PC-3 (cell line): Measurements from ENCODE around the gene PRRT1B. TPM values are rescaled to one million over a fixed set of nuclear protein-coding genes. Genes with fewer than 3 reads are reported as not detected.

ENCODE experiments used
- ATAC-seq: fragments of 200-7000 bp; cut with Tn5 transposase; 2 replicates; pipeline ENCODE4 v1.9.1; 2020; ENCODE audit warnings: mild to moderate bottlenecking, moderate library complexity
- BruUV-seq: library from RNA; stranded (reverse); fragments of 400-500 nt; replicated peaks from 2 replicates; lab custom pipeline; 2021; lab: Mats Ljungman, UMichigan
- CTCF ChIA-PET: fragments of 300-600 bp; sonication (Branson Sonifier 250); formaldehyde crosslinking; loops from one replicate; lab custom pipeline; 2022; ENCODE audit warnings: antibody characterized with exemption; lab: Charles Lee
- POLR2A ChIA-PET: fragments of 300-600 bp; sonication (Branson Sonifier 250); formaldehyde crosslinking; loops from one replicate; lab custom pipeline; 2022; ENCODE audit warnings: antibody characterized with exemption; ENCODE audit not compliant: unreplicated experiment; lab: Charles Lee
- DNase-seq: peaks from one replicate; pipeline ENCODE4 v3.0.0-alpha.2; 2015
- H2AFZ ChIP-seq: fragments of 300-600 bp; sonication (generic); 2 replicates; pipeline ENCODE4 v1.6.0; 2016; ENCODE audit warnings: antibody characterized with exemption, low read length
- H3F3A ChIP-seq: fragments of 300-600 bp; sonication (generic); one replicate; pipeline ENCODE4 v1.6.0; 2017; ENCODE audit warnings: antibody characterized with exemption, low read length, control low read depth, mild to moderate bottlenecking; ENCODE audit not compliant: unreplicated experiment
- H3K27ac ChIP-seq: fragments of 300-600 bp; sonication (generic); 2 replicates; pipeline ENCODE4 v1.5.1; 2016; ENCODE audit warnings: mild to moderate bottlenecking, low read length
- H3K27me3 ChIP-seq: fragments of 300-600 bp; sonication (generic); 2 replicates; pipeline ENCODE4 v1.6.1; 2016; ENCODE audit warnings: low read length, mixed read lengths
- H3K36me3 ChIP-seq: fragments of 300-600 bp; sonication (generic); 2 replicates; pipeline ENCODE4 v1.6.1; 2016; ENCODE audit warnings: low read depth, mixed run types, low read length, mixed read lengths
- H3K4me1 ChIP-seq: fragments of 300-600 bp; sonication (generic); 2 replicates; pipeline ENCODE4 v1.5.1; 2016; ENCODE audit warnings: low read length; ENCODE audit not compliant: insufficient read depth
- H3K4me2 ChIP-seq: fragments of 300-600 bp; sonication (generic); 2 replicates; pipeline ENCODE4 v1.6.0; 2016; ENCODE audit warnings: low read length
- H3K4me3 ChIP-seq: fragments of 300-600 bp; sonication (generic); 2 replicates; pipeline ENCODE4 v1.5.1; 2016; ENCODE audit warnings: mild to moderate bottlenecking, low read length, mixed read lengths
- H3K79me2 ChIP-seq: fragments of 300-600 bp; sonication (generic); 2 replicates; pipeline ENCODE4 v1.6.1; 2017; ENCODE audit warnings: low read length, mixed read lengths
- H3K9ac ChIP-seq: fragments of 300-600 bp; sonication (generic); 2 replicates; pipeline ENCODE4 v1.6.0; 2016; ENCODE audit warnings: mild to moderate bottlenecking, low read length
- H3K9me2 ChIP-seq: fragments of 300-600 bp; sonication (generic); replicated peaks from 2 replicates; pipeline ENCODE4 v1.6.1; 2016; ENCODE audit warnings: mixed run types, low read length, mixed read lengths
- H3K9me3 ChIP-seq: fragments of 300-600 bp; sonication (generic); 2 replicates; pipeline ENCODE4 v1.6.1; 2016; ENCODE audit warnings: low read length, mixed read lengths
- H4K20me1 ChIP-seq: fragments of 300-600 bp; sonication (generic); 2 replicates; pipeline ENCODE4 v1.6.1; 2016; ENCODE audit warnings: low read length, mixed read lengths
- CTCF ChIP-seq: fragments of 300-600 bp; sonication (generic); conservative IDR thresholded peaks from 2 replicates; pipeline ENCODE4 v1.5.1; 2017; ENCODE audit warnings: antibody characterized with exemption, low read depth, mild to moderate bottlenecking, low read length
- EZH2 ChIP-seq: fragments of 300-600 bp; sonication (generic); IDR thresholded peaks from one replicate; pipeline ENCODE4 v1.6.1; 2017; ENCODE audit warnings: antibody characterized with exemption, mild to moderate bottlenecking, low read length; ENCODE audit not compliant: unreplicated experiment
- EZH2phosphoT487 ChIP-seq: fragments of 300-600 bp; sonication (generic); IDR thresholded peaks from 2 replicates; pipeline ENCODE4 v1.6.1; 2018; ENCODE audit warnings: mild to moderate bottlenecking, antibody characterized with exemption, low read length, borderline replicate concordance
- intact Hi-C: fragments of 100-400 bp; cut with micrococcal nuclease; formaldehyde crosslinking; loops from 2 replicates; pipeline ENCODE4 v1.9.0; 2023
- total RNA-seq: library from RNA; depleted of rRNA; stranded (reverse); fragments of >200 nt; gene quantifications from 2 replicates; pipeline ENCODE4 v1.2.3, GENCODE V29; 2014

Gene PRRT1B
- total RNA-seq, 1 experiment from 2014 or later: not detected

DNA sequence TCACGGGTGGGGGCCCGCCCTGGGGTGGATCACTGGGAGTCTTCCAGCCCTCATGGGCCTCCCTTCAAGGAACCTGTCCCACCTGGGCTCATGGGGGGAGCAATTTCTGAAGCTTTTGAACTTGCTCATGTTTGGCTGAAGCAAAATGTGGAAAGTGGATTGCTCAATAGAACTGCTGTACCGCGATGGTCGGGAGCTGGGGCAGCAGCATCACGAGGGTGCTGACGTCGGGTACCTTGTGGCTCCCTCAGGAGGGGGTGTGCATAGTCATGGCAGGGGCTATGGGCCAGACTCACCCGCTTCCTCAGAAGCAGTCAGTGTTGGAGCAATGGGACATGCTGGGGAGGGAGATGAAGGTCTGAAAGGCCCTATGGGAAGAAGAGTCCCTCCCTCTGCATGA is 57.9 kb downstream of the PRRT1B start:
- H3K4me1 ChIP-seq: peaks cover 4% of the 10 kb centered on the region
- H3K4me2 ChIP-seq: no peak overlapping the region
- POLR2A ChIA-PET: no interaction called here

DNA sequence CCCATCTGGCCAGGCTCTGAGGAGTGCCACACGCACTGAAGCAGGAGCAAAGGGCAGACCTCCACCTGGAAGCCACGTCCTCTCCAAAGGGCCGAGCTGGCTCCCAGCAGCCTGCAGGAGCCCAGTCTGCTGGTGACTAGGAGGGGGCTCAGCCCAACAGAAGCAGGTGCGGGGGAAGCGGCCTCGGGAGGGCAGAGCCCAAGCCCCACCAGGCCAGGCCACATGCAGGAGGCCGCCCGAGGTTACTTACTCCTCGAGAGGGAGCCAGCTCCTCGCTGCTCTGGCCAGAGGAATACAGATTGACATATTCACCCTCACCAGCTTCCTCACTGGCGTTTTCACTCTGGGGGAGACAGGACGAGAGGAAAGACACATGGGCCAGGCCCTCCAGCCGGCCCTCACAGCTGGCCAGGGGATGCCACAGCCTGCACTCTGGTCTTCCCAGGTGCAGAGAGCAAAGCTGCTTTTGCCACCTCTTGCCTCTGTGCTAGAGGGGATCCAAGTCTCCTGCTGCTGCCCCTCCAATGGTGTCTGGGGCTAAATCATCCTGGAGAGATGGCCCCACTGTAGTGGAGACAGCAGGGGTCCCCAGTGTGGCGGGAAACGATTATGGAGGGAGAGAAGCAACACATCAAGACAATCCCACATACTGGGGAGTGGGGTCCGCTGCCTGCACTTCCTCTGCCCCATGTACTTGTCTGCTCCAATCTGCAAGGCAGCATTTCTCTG is 58.6 kb downstream of the PRRT1B start:
- Histone ChIP-seq H3K9me2 (no peaks in the 10 kb centered on the region), H3K27me3 (no peaks in the 10 kb centered on the region), H3K4me3 (no peak overlapping the region), H3K27ac (no peak overlapping the region), H3K79me2 (no peaks in the 10 kb centered on the region), H3K9me3 (no peaks in the 10 kb centered on the region), H3K9ac (no peak overlapping the region), H3K4me1 (peaks cover 11% of the 10 kb centered on the region), H4K20me1 (no peaks in the 10 kb centered on the region), H2AFZ (no peak overlapping the region), H3K4me2 (no peak overlapping the region), H3K36me3 (no peaks in the 10 kb centered on the region), H3F3A (no peaks in the 10 kb centered on the region)
- ChIA-PET POLR2A (no interaction called here), CTCF (no interaction called here)
- intact Hi-C loops: no loop called here
- no TSS peak for BruUV-seq
- ATAC-seq: no peak
- TF ChIP-seq EZH2phosphoT487: no peak
- no peak for TF ChIP-seq EZH2
- no peak for TF ChIP-seq CTCF
- no peak for DNase-seq

More for the DNA sequence above, 57.9 kb downstream of the PRRT1B start:
- H3K27me3 ChIP-seq: no peaks in the 10 kb centered on the region
- no peaks in the 10 kb centered on the region for H3K36me3 ChIP-seq
- intact Hi-C loops: no loop called here
- H3K9me3 ChIP-seq: no peaks in the 10 kb centered on the region
- H2AFZ ChIP-seq: no peak overlapping the region
- no peak overlapping the region for H3K9ac ChIP-seq
- BruUV-seq: no TSS peak
- no peak for DNase-seq
- TF ChIP-seq CTCF (no peak), EZH2 (no peak)
- no peaks in the 10 kb centered on the region for H3F3A ChIP-seq
- H3K27ac ChIP-seq: no peak overlapping the region
- H3K4me3 ChIP-seq: no peak overlapping the region
- H4K20me1 ChIP-seq: no peaks in the 10 kb centered on the region
- no peaks in the 10 kb centered on the region for H3K9me2 ChIP-seq
- H3K79me2 ChIP-seq: no peaks in the 10 kb centered on the region
- ATAC-seq: no peak
- CTCF ChIA-PET: no interaction called here

DNA sequence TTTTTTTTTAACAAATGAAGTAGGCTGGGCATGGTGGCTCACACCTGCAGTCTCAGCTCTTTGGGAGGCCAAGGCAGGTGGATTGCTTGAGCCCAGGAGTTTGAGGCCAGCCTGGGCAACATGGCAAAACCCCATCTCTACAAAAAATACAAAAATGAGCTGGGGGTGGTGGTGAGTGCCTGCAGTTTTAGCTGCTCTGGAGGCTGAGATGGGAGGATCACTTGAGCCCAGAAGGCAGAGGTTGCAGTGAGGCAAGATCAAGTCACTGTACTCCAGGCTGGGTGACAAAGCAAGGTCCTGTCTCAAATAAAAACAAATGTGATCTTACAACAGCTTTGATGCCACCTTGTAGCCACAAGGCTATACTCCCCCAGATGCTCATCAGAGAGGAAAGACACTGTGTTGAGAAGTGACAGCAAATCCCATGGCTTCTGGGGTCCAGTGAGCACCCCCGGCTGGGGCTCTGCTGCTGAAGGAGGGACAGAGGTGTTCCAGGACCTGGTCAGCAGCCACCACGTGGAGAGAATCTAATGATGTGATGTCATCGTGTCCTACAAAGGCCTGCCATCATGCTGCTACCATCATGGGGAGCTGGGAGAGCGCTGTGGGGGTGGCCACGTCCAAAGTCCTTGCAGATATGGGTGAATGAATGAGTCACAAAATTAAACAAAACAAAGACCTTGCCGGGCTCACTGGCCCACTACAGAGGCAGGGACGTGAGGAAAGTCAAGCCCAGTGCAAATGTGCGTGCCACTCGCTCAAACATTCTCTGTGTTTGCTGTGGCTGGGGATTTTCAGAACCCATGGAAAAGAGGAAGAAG is 60.7 kb downstream of the PRRT1B start:
- H2AFZ ChIP-seq: no peak overlapping the region
- no peak overlapping the region for H3K4me2 ChIP-seq
- H3K79me2 ChIP-seq: no peaks in the 10 kb centered on the region
- no peaks in the 10 kb centered on the region for H3K9me3 ChIP-seq
- peaks cover 16% of the 10 kb centered on the region for H3K4me1 ChIP-seq
- no peaks in the 10 kb centered on the region for H3K36me3 ChIP-seq
- ChIA-PET CTCF (interaction anchor here (0.6 kb wide), 1 partner anchor 138 kb away, joined by 4 read pairs; no protein-coding TSS in a partner anchor), POLR2A (no interaction called here)
- no peaks in the 10 kb centered on the region for H3K27me3 ChIP-seq
- no peak overlapping the region for H3K4me3 ChIP-seq
- DNase-seq (no peak), ATAC-seq (no peak)
- intact Hi-C loops: loop anchor here (5.0 kb wide), 1 partner anchor 131 kb away; no protein-coding TSS in a partner anchor
- TF ChIP-seq EZH2: no peak
- H3K27ac ChIP-seq: no peak overlapping the region
- no peaks in the 10 kb centered on the region for H3F3A ChIP-seq
- no TSS peak for BruUV-seq
- H3K9me2 ChIP-seq: no peaks in the 10 kb centered on the region
- no peak overlapping the region for H3K9ac ChIP-seq
- H4K20me1 ChIP-seq: no peaks in the 10 kb centered on the region
